ENCODE measurements around the gene EIPR1. TPM values are rescaled to one million over a fixed set of nuclear protein-coding genes. Genes with fewer than 3 reads are reported as not detected.
"Not testable (repeated sequence)": the region's sequence is repeated elsewhere in the genome, so short reads cannot be mapped to it uniquely, and the experiment has no call there.

EIPR1 gene
- total RNA-seq, 2 donors from 2014 or later: 14.1 to 16.3 TPM

DNA sequence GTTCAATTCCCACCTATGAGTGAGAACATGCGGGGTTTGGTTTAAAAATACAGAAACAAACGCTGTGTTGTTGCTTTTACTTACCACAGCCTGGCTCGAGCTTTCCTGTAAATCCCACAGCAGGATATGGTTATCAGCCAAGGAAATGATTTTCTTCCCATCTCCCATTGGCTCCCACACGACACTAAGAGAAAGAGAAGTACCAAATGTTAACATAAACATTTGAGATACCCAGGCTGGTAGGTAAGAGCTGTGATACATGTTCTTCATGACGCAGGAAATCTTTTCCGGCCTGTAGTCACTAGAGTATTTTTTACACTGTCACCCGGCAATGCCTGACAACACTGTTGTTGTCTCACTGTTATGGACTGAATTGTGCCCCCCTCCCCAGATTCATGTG is 163.6 kb downstream of the EIPR1 start:
- intact Hi-C loops (cut with DNase I): no loop called here
- DNase-seq (ENCODE audit: low spot score): no peak

DNA sequence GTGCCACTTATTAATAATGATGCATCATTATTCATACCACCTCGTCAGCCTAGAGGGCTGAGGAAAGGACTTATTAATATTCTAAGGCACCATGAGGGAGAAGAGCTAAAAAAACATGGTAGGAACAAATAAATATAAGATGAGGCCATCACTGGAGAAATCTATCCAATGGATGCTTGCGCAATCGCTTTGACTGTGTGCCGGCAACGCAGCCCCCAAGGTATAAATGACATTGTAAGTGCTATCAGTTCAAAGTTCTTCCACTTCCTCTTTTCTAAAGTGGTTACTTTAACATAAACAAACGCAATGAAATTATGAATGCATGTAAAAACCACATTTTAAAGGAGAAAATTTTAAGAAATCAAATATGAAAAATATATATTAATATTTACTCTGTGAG is 164.6 kb downstream of the EIPR1 start:
- intact Hi-C loops (cut with DNase I): no loop called here
- no peak for DNase-seq (ENCODE audit: low spot score)

DNA sequence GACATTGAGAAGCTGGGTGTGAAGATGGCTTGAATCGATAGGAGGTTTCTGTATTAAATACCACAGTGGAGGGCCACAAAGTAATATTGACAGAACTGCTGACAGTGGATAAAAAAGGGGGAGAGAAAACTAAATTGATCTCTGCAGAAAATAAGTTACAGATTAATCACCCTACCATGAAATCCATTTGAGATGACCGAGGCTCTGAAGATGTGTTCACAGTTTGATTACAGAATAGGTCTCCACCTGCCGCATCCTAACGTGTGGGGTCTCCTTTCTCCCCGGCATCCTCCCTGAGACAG is 165.6 kb downstream of the EIPR1 start:
- DNase-seq (ENCODE audit: low spot score): no peak
- intact Hi-C loops (cut with DNase I): no loop called here

DNA sequence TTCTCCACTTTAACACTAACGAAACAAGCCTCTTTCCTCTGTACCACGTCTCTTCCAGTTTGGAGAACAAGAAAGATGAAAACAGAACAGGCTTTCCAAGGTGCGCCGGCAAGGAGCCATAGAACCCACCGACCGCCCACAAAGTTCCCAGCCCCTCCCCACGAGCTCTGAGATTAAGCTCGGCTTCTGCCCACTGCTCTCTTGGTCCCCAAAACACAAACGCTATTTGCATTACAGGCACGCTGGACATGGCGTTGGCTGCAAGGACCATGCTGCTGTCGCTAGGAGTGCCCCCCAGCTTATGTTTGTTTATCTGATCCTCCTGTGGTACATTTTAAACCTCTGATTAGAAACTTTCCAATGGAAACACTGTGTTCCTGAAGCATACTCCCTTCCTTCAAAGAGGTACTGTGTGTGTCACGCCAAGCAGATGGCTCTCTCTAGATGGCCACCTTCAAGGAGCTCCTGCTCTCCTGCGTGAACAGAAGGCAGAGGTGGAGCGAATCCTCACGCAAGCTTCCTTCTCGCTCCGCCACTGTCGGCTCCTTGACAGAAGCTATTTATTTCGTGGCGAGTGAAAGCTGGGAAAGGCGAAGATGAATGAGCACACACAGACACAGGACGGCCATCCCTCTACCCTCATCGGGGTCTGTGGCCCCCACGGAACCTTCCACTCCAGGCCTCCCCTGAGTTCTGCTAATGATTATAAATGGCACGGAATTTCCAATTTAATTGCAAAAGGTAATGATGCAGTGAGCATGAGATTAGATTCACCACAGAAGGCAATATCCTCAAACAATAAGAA is 166.2 kb downstream of the EIPR1 start:
- intact Hi-C loops (cut with DNase I): no loop called here
- no peak for DNase-seq (ENCODE audit: low spot score)

DNA sequence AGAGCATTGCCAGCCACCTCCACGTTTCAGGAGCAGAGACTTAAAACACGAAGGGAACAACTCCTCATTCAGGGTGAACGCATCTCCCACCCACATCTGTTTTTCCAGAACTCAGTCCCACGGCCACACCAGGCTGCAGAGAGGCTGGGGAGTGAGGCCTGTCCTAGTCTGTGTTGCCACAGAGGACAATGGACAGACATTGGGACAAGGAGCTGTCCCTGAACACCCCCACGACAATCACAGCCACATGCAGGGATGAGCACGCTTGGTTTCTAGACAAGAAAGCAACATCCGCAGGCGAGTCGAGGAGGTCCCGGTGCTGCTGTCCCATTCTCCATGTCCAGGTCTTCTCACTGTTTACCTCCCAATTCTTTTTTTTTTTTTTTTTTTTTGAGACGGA is 167.4 kb downstream of the EIPR1 start:
- no peak for DNase-seq (ENCODE audit: low spot score)
- intact Hi-C loops (cut with DNase I): no loop called here

DNA sequence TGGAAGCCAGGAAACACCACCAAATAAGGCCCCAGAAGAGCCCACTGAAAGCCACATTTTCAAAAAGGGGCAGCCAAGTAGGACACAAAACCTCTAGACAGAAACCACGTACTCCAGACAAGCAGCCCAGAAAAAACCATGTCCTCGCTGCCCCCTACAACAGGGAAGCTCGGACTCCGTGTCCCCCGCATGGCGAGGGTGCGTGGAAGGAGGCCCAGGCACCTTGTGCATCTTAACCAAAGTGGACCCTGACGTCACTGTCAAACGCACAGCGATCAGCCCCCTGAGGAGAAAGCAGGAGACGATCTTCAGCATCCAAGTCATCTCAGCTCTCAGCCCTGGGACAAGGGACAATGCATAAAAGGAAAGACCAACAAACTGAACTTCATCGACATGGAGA is 168.4 kb downstream of the EIPR1 start:
- no peak for DNase-seq (ENCODE audit: low spot score)
- intact Hi-C loops (cut with DNase I): no loop called here

DNA sequence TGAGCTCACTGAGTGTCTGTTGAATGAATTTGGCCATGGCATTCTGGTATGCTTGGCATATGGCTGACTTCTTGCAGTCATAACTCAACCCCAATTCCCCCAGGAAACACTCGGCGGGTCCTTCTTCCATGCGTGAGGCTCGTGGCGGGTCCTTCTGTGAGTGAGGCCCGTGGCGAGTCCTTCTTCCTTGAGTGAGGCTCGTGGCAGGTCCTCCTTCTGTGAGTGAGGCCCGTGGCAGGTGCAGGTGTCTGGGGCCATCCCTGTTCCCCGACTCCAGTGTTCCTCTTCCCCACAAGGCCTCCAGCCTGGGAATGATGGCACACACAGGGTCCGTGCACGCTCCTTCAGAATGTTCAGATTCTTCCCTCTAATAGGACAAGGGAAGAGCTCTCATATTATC is 169.0 kb downstream of the EIPR1 start:
- no peak for DNase-seq (ENCODE audit: low spot score)
- intact Hi-C loops (cut with DNase I): no loop called here

DNA sequence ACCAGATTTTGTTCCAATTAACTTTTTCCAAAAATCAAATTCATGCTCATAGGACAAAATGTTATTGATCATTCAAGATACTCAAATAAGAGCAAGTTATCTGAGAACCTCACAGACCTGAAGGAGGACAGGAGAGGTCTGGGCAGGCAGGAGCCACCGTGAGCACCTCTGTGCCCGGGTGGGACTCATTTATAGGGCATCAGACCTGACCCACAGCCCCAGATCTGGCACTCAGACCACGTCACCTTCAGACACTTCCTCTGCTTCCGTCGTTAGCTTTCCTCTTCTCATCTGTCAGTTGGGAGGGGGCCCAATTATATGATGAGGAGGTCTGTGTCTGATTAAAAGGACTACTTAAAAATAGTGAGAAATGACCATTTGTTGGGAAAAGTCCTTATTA is 169.4 kb downstream of the EIPR1 start:
- no peak for DNase-seq (ENCODE audit: low spot score)
- intact Hi-C loops (cut with DNase I): no loop called here

DNA sequence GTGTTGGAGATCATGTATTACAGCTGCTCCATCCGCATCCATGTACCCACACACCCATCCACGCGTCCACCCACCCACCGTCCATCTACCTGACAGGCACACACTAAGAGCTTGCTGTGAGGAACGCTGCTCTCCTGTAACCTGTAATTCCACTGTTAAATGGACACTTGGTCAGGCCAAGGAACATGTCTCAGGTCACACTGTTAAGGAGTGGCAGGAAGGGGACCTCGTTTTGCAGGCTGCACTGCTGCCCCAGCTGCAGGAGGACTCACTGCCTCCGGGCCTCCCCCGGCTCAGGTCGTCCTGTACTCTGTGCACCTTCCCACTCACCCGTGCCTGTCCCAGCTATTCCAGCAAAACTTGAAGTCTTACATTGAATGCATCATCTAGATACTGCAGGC is 170.5 kb downstream of the EIPR1 start:
- DNase-seq (ENCODE audit: low spot score): no peak
- intact Hi-C loops (cut with DNase I): loop anchor here in 1 of 2 donors (1.0 kb wide), 1 partner anchor 26 kb away; no protein-coding TSS in a partner anchor

DNA sequence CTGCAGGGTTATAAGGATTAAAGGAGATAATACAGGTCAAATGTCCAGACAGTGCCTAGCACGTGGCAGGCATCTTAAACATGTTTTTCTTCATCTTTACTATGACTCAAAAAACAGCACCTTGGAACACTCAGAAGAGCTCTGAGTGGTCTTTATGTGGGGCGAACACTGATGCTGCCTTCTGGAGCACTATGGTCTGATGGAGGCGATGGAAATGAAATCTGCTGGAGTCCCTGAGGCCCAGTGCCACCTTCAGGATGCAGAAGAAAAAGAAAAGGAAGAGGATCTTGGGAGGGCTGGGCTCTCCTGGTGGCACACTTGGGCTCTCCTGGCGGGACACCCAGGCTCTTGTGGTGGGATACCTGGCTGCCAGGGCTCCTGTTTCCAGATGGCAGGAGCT is 171.8 kb downstream of the EIPR1 start:
- no peak for DNase-seq (ENCODE audit: low spot score)
- intact Hi-C loops (cut with DNase I): no loop called here

DNA sequence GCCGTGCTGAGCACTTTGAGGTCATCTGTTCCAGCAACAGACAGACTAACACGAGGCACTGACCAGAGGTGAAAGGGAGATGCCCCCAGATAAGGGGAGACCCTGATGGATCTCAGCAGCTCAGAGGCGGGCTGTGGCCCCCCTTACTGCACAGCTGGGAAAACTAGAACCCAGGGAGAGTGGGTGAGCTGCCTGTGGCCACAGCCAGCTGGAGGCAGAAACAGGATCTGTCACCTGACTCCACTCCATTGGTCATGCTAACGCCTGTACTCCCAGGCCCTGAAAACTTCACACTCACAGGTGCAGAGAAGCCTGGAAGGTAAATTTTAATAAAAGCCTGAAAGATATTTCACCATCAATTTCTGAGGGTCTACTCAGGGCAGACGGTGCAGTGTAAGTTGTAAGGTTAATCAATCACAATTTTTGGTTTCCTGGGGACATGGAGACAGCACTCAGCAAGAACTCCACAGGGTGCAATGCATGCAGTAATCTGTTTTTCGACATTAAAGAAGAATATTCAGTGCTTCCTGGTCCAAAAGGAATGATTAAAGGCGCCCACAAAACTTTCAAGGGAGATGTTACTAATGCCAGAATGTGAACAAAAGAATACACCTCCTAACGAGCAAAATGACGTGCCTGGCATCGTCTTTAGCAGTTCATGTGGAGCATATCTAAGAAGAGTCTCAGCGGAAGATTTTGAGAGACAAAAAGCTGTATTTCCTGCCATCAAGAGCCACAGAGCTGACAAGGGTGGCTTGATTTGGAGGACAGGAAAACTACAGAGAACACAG is 173.4 kb downstream of the EIPR1 start:
- intact Hi-C loops (cut with DNase I): no loop called here
- no peak for DNase-seq (ENCODE audit: low spot score)

DNA sequence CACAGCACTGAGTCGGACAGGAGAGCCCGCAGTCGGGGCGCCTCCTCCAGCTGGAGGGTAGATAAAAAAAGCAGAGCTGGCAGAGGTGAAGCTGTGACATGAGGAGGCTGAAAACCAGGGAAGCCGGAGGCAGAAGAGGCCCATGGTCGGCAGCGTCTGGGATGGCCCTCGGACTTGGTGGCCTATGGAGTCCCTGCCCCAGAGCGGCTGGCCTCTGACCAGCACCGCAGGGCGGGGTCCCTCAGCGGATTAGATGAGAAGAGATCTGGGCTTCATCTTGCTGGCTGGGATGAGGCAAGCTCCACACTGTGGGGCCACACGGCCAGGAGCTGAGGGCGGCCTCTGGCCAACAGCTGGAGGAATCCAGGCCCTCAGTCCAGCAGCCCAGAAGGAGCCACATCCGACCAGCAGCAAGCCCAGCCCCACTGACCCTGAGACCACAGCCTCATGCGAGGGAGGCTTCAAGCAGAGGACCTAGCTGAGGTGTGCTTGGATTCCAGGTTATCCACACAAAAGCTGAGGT is 174.1 kb downstream of the EIPR1 start:
- no peak for DNase-seq (ENCODE audit: low spot score)
- intact Hi-C loops (cut with DNase I): no loop called here

DNA sequence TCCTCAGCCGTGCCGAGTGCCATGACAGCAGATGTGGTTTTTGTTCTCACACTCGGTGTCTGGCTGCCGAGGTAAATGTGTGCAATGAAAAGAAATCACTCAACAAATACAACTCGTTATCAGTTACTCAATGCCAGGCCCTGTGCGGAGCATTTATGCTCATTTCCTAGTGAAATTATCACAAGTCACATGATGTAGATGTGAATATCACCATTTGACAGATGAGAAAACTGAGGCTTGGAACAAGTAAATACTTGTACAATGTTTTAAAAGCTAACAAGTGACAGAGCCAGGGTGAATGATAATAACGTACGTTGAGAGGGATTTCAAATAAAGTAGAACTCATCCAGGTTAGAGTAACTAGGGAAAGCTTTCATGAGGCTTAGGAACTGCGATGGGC is 174.7 kb downstream of the EIPR1 start:
- no peak for DNase-seq (ENCODE audit: low spot score)
- intact Hi-C loops (cut with DNase I): no loop called here

DNA sequence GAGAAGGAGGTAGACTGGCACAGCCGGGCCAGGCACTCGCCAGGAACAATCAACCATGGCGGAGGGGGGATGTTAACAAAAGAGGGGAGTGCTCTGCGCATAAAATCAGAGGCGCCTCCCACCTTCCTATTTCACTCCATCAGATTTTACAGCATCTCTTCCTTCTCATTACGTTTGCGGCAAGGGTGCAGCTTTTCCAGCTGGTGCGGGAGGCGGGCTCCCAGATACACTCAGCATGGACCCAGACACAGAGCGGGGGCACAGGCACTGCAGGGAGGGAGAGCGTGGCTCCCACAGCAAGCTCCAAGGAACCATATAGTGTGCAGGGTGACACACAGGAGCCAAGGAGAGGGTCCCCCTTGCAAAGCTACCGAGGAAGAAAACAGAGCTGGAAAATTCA is 176.3 kb downstream of the EIPR1 start:
- intact Hi-C loops (cut with DNase I): no loop called here
- no peak for DNase-seq (ENCODE audit: low spot score)

DNA sequence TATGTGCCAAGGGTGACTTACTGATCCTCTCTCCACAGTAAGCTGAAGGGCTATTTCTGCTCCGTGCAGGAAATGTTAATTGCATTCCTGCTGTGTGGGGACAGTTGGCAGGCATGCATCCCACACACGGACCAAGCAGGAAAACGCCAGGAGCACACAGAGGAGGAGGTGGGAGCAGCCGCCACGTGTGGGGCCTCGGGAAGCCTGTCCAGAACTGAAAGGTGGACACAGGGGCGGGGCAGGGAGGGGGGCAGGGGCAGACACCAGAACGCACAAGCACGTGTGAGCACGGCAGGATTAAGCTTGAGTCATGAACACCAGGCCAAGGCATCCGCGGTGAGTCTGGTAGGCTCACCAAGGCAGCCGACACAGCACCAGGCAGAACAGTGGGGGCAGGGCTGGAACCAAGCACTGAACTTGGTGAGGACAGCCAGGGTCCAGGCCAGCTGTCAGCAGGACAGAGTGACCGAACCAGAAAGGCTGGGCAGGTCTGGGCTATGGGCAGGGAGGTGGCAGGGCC is 177.1 kb downstream of the EIPR1 start:
- intact Hi-C loops (cut with DNase I): no loop called here

DNA sequence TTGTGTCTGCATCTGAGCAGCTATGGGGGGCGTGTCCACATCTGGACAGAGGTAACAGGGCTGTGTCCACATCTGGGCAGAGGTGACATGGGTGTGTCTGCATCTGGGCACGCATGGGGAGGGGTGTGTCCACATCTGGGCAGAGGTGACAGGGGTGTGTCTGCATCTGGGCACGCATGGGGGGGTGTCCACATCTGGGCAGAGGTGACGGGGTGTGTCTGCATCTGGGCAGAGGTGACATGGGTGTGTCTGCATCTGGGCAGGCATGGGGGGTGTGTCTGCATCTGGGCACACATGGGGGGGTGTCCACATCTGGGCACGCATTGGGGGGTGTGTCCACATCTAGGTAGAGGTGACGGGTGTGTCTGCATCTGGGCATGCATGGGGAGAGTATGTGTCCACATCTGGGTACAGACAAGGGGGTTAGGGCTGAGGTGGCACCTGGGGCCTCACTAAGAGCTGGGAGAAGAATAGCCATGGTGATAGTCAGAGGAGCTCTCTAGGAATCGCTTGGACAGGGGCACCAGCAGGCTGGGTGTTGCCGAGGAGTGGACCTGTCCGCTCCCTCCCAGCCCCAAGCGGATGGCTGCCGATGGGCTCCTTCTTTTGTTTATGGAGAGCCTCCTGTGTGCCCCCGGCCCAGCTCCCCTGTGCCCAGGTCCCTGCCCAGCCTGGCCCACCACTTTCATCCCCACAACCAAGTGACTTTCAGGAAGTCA is 177.8 kb downstream of the EIPR1 start:
- intact Hi-C loops (cut with DNase I): no loop called here
- no peak for DNase-seq (ENCODE audit: low spot score)

More for the DNA sequence above, 177.1 kb downstream of the EIPR1 start:
- DNase-seq (ENCODE audit: low spot score): no peak

DNA sequence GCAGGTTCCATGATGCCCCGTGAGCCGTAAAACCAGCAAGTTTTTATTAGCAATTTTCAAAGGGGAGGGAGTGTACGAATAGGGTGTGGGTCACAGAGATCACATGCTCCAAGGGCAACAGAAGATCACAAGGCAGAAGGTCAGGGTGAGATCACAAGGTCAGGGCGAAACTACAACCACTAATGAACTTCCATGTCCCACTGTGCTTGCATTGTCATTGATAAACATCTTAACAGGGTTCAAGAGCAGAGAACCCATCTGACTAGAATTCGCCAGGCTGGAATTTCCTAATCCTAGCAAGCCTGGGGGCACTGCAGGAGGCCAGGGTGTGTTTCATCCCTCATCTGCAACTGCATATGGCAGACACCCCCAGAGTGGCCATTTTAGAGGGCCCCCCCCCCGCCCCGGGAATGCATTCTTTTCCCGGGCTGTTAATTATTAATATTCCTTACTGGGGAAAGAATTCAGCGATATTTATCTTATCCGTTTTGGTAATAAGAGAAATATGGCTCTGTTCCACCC is 178.9 kb downstream of the EIPR1 start:
- DNase-seq (ENCODE audit: low spot score); intact Hi-C loops (cut with DNase I): not testable (repeated sequence)

DNA sequence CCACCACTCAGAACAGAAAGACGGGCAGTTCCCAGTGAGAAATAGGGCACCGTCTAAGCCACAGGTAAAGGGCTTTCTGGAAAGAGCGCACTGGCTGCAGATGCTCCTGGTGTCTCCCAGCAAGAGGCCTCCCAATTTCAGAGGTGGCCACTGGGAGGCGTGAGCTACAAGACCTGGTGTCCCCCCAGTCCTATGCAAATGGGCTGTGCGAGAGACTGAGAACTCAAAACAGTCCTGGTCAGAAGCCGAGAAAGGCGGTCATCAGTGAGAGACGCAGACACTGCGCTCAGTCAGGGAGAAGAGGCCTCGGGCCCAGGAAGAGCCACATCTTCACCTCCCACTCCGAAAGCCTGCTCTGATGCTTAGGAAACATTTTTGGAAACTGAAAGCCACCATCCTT is 179.5 kb downstream of the EIPR1 start:
- intact Hi-C loops (cut with DNase I): no loop called here
- no peak for DNase-seq (ENCODE audit: low spot score)

DNA sequence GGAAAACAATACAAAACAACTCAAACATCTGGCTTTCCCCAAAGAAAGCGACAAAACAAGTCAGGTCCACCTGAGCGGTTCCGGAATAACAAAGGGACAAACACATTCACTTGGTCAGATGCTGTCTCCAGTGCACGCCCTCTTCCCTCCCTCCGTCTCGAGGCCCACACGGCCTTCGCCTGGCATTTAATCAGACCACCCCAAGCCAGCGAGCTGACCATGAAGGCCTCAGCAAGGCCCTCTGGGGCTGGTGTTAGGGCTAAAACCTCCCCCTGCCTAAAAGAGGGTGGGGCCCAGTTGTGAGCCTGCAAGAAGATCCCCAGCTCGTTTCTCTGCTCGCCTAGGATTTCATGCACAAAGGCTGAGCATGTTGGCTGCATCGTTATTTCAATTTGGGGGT is 180.3 kb downstream of the EIPR1 start:
- intact Hi-C loops (cut with DNase I): no loop called here
- DNase-seq (ENCODE audit: low spot score): no peak

DNA sequence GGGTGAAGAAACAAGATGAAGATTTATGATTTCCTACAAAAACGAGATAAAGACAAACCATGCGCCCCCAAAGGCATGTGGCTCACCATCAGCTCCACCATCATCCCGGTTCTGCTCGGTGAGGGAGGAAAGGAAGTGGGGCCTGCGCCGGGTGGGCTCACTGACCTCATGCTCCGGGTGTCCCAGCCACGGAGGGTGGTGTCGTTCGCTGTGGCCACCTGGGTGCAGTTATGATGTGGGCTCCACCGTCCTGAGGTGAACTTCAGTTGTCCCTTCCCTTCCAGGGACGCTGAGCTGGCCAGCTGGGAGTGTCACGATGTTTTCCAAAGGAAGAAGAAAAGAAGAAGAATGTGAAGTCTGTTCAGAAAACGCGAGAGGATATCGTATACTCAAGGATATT is 180.9 kb downstream of the EIPR1 start:
- DNase-seq (ENCODE audit: low spot score): no peak
- intact Hi-C loops (cut with DNase I): no loop called here
